Liver (tissue), 9 donors: Measurements from ENCODE around the gene LRRC8B. TPM values are rescaled to one million over a fixed set of nuclear protein-coding genes. Genes with fewer than 3 reads are reported as not detected.

ENCODE experiments used
- DNase-seq: peaks from one replicate; pipeline ENCODE4 v3.0.0-alpha.2; 2017; ENCODE audit warnings: low spot score
- H3K27ac ChIP-seq, 2 donors: one replicate each; pipeline ENCODE4 v1.7.0; 2013; ENCODE audit warnings: inconsistent platforms in 2 of 2, low read length in 2 of 2, control low read depth in 1 of 2, low read depth in 1 of 2, mild to moderate bottlenecking in 1 of 2
- H3K27me3 ChIP-seq, 4 donors: one replicate each; pipeline versions ENCODE4 v1.6.1 to v1.7.0; 2013; ENCODE audit warnings: low read length in 3 of 4, inconsistent platforms in 1 of 4, mild to moderate bottlenecking in 1 of 4, moderate library complexity in 1 of 4; ENCODE audit not compliant: control insufficient read depth in 4 of 4, insufficient read depth in 4 of 4
- H3K36me3 ChIP-seq, 4 donors: one replicate each; pipeline versions ENCODE4 v1.6.1 to v1.7.0; 2013; ENCODE audit warnings: low read length in 3 of 4, mild to moderate bottlenecking in 3 of 4, low read depth in 1 of 4, moderate library complexity in 1 of 4; ENCODE audit not compliant: control insufficient read depth in 4 of 4, insufficient read depth in 3 of 4
- H3K4me1 ChIP-seq, 4 donors: one replicate each; pipeline versions ENCODE4 v1.6.1 to v1.7.0; 2013; ENCODE audit warnings: low read length in 3 of 4, mild to moderate bottlenecking in 3 of 4, moderate library complexity in 1 of 4; ENCODE audit not compliant: control insufficient read depth in 4 of 4, insufficient read depth in 4 of 4
- H3K4me3 ChIP-seq, 3 donors: one replicate each; pipeline versions ENCODE4 v1.6.1 to v1.7.0; 2013; ENCODE audit warnings: low read length in 3 of 3, control low read depth in 1 of 3, low read depth in 1 of 3, mild to moderate bottlenecking in 1 of 3
- H3K9ac ChIP-seq, 2 donors: one replicate each; pipeline ENCODE4 v1.7.0; 2013; ENCODE audit warnings: low read length in 2 of 2, mild to moderate bottlenecking in 2 of 2, moderate library complexity in 2 of 2, control low read depth in 1 of 2, low read depth in 1 of 2
- H3K9me3 ChIP-seq, 4 donors: one replicate each; pipeline versions ENCODE4 v1.6.1 to v1.7.0; 2013; ENCODE audit warnings: low read length in 3 of 4; ENCODE audit not compliant: control insufficient read depth in 4 of 4
- FOXA1 ChIP-seq: IDR thresholded peaks from 2 replicates; pipeline ENCODE4 v1.6.1; 2016; ENCODE audit warnings: antibody characterized with exemption
- FOXA2 ChIP-seq: IDR thresholded peaks from 2 replicates; pipeline ENCODE4 v1.6.1; 2016; ENCODE audit warnings: antibody characterized with exemption
- GABPA ChIP-seq, 2 donors: IDR thresholded peaks in 1 of 2; conservative IDR thresholded peaks in 1 of 2; 2 replicates each; pipeline ENCODE4 v1.6.1; 2016; ENCODE audit warnings: antibody characterized with exemption in 2 of 2, mild to moderate bottlenecking in 1 of 2, moderate library complexity in 1 of 2
- HNF4A ChIP-seq, 2 donors: conservative IDR thresholded peaks; 2 replicates each; pipeline ENCODE4 v1.6.1; 2016; ENCODE audit warnings: antibody characterized with exemption in 2 of 2, mild to moderate bottlenecking in 2 of 2
- HNF4G ChIP-seq: IDR thresholded peaks from 2 replicates; pipeline ENCODE4 v1.6.1; 2016; ENCODE audit warnings: antibody characterized with exemption
- JUND ChIP-seq, 2 donors: IDR thresholded peaks; 2 replicates each; pipeline ENCODE4 v1.6.1; 2016; ENCODE audit warnings: antibody characterized with exemption in 2 of 2
- NR2F2 ChIP-seq: IDR thresholded peaks from 2 replicates; pipeline ENCODE4 v1.6.1; 2016; ENCODE audit warnings: antibody characterized with exemption
- RAD21 ChIP-seq, 2 donors: IDR thresholded peaks; 2 replicates each; pipeline ENCODE4 v1.6.1; 2016; ENCODE audit warnings: antibody characterized with exemption in 2 of 2, mild to moderate bottlenecking in 2 of 2
- REST ChIP-seq: IDR thresholded peaks from 2 replicates; pipeline ENCODE4 v1.6.1; 2016; ENCODE audit warnings: antibody characterized with exemption, mild to moderate bottlenecking
- RXRA ChIP-seq, 2 donors: IDR thresholded peaks; 2 replicates each; pipeline ENCODE4 v1.6.1; 2017 to 2018; ENCODE audit warnings: antibody characterized with exemption in 2 of 2, mild to moderate bottlenecking in 1 of 2
- TAF1 ChIP-seq: conservative IDR thresholded peaks from 2 replicates; pipeline ENCODE4 v1.6.1; 2016; ENCODE audit warnings: antibody characterized with exemption, mild to moderate bottlenecking
- YY1 ChIP-seq: IDR thresholded peaks from 2 replicates; pipeline ENCODE4 v1.6.1; 2016; ENCODE audit warnings: antibody characterized with exemption, mild to moderate bottlenecking
- WGBS: extraction: QIAGEN DNeasy Blood & Tissue Kit; methylation state at CpG from one replicate; pipeline ENCODE4 v1.1.7; 2013; 5-methylcytosine and 5-hydroxymethylcytosine counted together
- polyA plus RNA-seq, 2 donors: library from polyadenylated mRNA; stranded (reverse) in 1 of 2; unstranded in 1 of 2; fragments of 200-250 nt in 1 of 2; fragments of >200 nt in 1 of 2; fragmentation: Nextera tagmentation in 1 of 2; extraction: Ambion mirVana in 1 of 2; gene quantifications; one replicate each; pipeline versions ENCODE4 v1.2.1 to v1.2.3, GENCODE V29; 2013 to 2015
- total RNA-seq, 2 donors: library from RNA; depleted of rRNA; stranded (reverse); fragments of >200 nt; gene quantifications; one replicate each; pipeline ENCODE4 v1.2.3, GENCODE V29; 2014
- TF ChIP-seq, protein P1 (sequence below): IDR thresholded peaks from 2 replicates; pipeline ENCODE4 v1.6.1; 2016; ENCODE audit warnings: antibody characterized with exemption
- TF ChIP-seq, protein P2 (sequence below): fragments of 150-350 bp; IDR thresholded peaks from 2 replicates; pipeline ENCODE4 v1.5.1; 2017; ENCODE audit warnings: improper control_type of control experiment, low read depth, low read length; ENCODE audit not compliant: missing input control
- TF ChIP-seq, protein P3 (sequence below): IDR thresholded peaks from 2 replicates; pipeline ENCODE4 v1.6.1; 2016; ENCODE audit warnings: antibody characterized with exemption
- TF ChIP-seq, protein P4 (sequence below): IDR thresholded peaks from 2 replicates; pipeline ENCODE4 v1.6.1; 2016; ENCODE audit warnings: antibody characterized with exemption
- donor health status: healthy.
- donor health status: healthy.
- donor health status: healthy.
- donor health status: healthy.
- donor health status: healthy.

LRRC8B gene
- total and polyA plus RNA-seq, 4 donors: 1.2 to 4.3 (median 2.5) TPM

DNA sequence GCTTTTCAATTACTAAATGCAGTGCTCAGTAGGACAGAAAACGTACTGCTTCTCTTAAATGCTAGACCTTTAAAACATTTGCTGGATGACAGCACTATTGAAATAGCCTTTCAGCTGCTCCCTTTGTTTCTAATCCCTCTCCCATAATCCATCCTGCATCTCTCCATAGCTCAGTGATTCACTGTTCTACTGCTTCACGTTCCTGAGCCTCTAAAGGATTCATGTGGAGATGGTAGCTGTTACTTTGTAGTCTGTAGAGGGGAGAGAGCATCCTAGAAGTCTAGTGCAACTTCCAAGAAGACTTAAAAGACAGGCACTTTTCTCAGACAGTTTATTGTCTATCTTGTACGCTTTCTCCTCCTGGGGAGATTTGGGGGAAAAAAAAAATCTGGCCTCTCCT, 51.4 kb downstream of the LRRC8B start (continued):
- no peak for TF ChIP-seq RXRA (IDR thresholded peaks at IDR 0.05)
- TF ChIP-seq TAF1: no peak
- no peak for TF ChIP-seq GABPA (IDR thresholded peaks at IDR 0.05 in 1 of 2, conservative IDR thresholded peaks at IDR 0.05 in 1 of 2)

- no peak for DNase-seq
- no peak overlapping the region for H3K9ac ChIP-seq
- 99% methylated on average over 1 of the region's 1 CpG for WGBS
- no peak overlapping the region for H3K27ac ChIP-seq
- no peak overlapping the region for H3K4me3 ChIP-seq
- no peaks in the 10 kb centered on the region for H3K27me3 ChIP-seq
- H3K9me3 ChIP-seq: no peaks in the 10 kb centered on the region
- peaks cover 0 to 5% (median 2%) of the 10 kb centered on the region in 4 donors for H3K36me3 ChIP-seq
- H3K4me1 ChIP-seq: peaks cover 0 to 3% (median 0%) of the 10 kb centered on the region in 4 donors
- TF ChIP-seq RXRA (IDR thresholded peaks at IDR 0.05) (no peak), FOXA1 (no peak), REST (no peak), JUND (IDR thresholded peaks at IDR 0.05) (no peak), TAF1 (no peak), HNF4G (no peak), FOXA2 (no peak), RAD21 (IDR thresholded peaks at IDR 0.05) (no peak), NR2F2 (no peak), GABPA (IDR thresholded peaks at IDR 0.05 in 1 of 2, conservative IDR thresholded peaks at IDR 0.05 in 1 of 2) (no peak), YY1 (no peak), HNF4A (conservative IDR thresholded peaks at IDR 0.05) (no peak)
- TF ChIP-seq, protein P1, sequence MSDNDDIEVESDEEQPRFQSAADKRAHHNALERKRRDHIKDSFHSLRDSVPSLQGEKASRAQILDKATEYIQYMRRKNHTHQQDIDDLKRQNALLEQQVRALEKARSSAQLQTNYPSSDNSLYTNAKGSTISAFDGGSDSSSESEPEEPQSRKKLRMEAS: no peak
- TF ChIP-seq, protein P2, sequence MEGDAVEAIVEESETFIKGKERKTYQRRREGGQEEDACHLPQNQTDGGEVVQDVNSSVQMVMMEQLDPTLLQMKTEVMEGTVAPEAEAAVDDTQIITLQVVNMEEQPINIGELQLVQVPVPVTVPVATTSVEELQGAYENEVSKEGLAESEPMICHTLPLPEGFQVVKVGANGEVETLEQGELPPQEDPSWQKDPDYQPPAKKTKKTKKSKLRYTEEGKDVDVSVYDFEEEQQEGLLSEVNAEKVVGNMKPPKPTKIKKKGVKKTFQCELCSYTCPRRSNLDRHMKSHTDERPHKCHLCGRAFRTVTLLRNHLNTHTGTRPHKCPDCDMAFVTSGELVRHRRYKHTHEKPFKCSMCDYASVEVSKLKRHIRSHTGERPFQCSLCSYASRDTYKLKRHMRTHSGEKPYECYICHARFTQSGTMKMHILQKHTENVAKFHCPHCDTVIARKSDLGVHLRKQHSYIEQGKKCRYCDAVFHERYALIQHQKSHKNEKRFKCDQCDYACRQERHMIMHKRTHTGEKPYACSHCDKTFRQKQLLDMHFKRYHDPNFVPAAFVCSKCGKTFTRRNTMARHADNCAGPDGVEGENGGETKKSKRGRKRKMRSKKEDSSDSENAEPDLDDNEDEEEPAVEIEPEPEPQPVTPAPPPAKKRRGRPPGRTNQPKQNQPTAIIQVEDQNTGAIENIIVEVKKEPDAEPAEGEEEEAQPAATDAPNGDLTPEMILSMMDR: no peak
- TF ChIP-seq, protein P3, sequence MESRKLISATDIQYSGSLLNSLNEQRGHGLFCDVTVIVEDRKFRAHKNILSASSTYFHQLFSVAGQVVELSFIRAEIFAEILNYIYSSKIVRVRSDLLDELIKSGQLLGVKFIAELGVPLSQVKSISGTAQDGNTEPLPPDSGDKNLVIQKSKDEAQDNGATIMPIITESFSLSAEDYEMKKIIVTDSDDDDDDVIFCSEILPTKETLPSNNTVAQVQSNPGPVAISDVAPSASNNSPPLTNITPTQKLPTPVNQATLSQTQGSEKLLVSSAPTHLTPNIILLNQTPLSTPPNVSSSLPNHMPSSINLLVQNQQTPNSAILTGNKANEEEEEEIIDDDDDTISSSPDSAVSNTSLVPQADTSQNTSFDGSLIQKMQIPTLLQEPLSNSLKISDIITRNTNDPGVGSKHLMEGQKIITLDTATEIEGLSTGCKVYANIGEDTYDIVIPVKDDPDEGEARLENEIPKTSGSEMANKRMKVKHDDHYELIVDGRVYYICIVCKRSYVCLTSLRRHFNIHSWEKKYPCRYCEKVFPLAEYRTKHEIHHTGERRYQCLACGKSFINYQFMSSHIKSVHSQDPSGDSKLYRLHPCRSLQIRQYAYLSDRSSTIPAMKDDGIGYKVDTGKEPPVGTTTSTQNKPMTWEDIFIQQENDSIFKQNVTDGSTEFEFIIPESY: no peak
- TF ChIP-seq, protein P4, sequence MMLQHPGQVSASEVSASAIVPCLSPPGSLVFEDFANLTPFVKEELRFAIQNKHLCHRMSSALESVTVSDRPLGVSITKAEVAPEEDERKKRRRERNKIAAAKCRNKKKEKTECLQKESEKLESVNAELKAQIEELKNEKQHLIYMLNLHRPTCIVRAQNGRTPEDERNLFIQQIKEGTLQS: no peak
These were observed 53.5 kb downstream of the LRRC8B start for GRCh38 chr1:89578151-89578550.
